Thoracic aorta (tissue), 2 donors: ENCODE results near the gene COLEC11. TPM values are rescaled to one million over a fixed set of nuclear protein-coding genes. Genes with fewer than 3 reads are reported as not detected.
A peak's percentile ranks its signal among the peaks of the same experiment; 100 is the strongest.

ENCODE experiments used
- ATAC-seq: fragments of 150-250 bp; one replicate; pipeline ENCODE4 v1.8.0; 2017; ENCODE audit warnings: low read depth; ENCODE audit not compliant: insufficient number of reproducible peaks, low FRiP score
- DNase-seq: peaks from one replicate; pipeline ENCODE4 v3.0.0-alpha.2; 2020; ENCODE audit warnings: low spot score
- H3K27ac ChIP-seq, 2 donors: fragments of 200-600 bp; sonication (generic); 1 replicate in 1 of 2; 2 replicates in 1 of 2; pipeline ENCODE4 v1.5.1; 2016; ENCODE audit warnings: mild to moderate bottlenecking in 2 of 2, moderate library complexity in 2 of 2
- H3K27me3 ChIP-seq: fragments of 200-600 bp; sonication (generic); replicated peaks from 2 replicates; pipeline ENCODE4 v1.6.0; 2016; ENCODE audit warnings: mild to moderate bottlenecking; ENCODE audit not compliant: insufficient read depth
- H3K36me3 ChIP-seq: fragments of 200-600 bp; sonication (generic); one replicate; pipeline ENCODE4 v1.5.1; 2016
- H3K4me1 ChIP-seq, 2 donors: fragments of 200-600 bp; sonication (generic); 1 replicate in 1 of 2; 2 replicates in 1 of 2; pipeline versions ENCODE4 v1.5.1 to v1.6.0; 2016; ENCODE audit warnings: low read depth in 2 of 2, mild to moderate bottlenecking in 1 of 2; ENCODE audit not compliant: control insufficient read depth in 1 of 2
- H3K4me3 ChIP-seq: fragments of 200-600 bp; sonication (generic); 2 replicates; pipeline ENCODE4 v1.5.1; 2016; ENCODE audit warnings: mild to moderate bottlenecking
- H3K9me3 ChIP-seq: fragments of 200-600 bp; sonication (generic); 2 replicates; pipeline ENCODE4 v1.5.1; 2016
- CTCF ChIP-seq: fragments of 200-600 bp; sonication (generic); IDR thresholded peaks from one replicate; pipeline ENCODE4 v1.5.1; 2019; ENCODE audit warnings: antibody characterized with exemption
- total RNA-seq, 2 donors: library from RNA; depleted of rRNA; stranded (reverse); fragments of >200 nt; gene quantifications; one replicate each; pipeline versions ENCODE4 v1.1.0 to v1.2.3, GENCODE V29; 2016

The COLEC11 gene
- total RNA-seq, result 10 to 100 TPM in 1 of 2 donors, 1 to 10 TPM in 1; 9.4 to 22.5 TPM

- no peak within 1 kb of the TSS for H3K27ac ChIP-seq
- H3K4me1 ChIP-seq, result no peaks in the 10 kb centered on the region
- ATAC-seq, result no peak
- H3K9me3 ChIP-seq, result no peaks in the 10 kb centered on the region
- no peak for DNase-seq
- H3K4me3 ChIP-seq, result peak within 1 kb of the TSS; percentile 44
- no peaks in the 10 kb centered on the region for H3K36me3 ChIP-seq
- H3K27me3 ChIP-seq, result no peaks in the 10 kb centered on the region
- TF ChIP-seq CTCF, result no peak
Observed at GRCh38 chr2:3594493-3595281, at the start of gene COLEC11. TSS of gene COLEC11 (plus strand) at chr2:3595112. CDS start at chr2:3604341, 9,229 bp downstream.

- TF ChIP-seq CTCF, result no peak
- H3K27me3 ChIP-seq, result no peaks in the 10 kb centered on the region
- H3K27ac ChIP-seq, result no peak overlapping the region
- peaks cover 47% of the 10 kb centered on the region for H3K36me3 ChIP-seq
- H3K4me3 ChIP-seq, result no peak overlapping the region
- H3K4me1 ChIP-seq, result no peaks in the 10 kb centered on the region
- ATAC-seq, result no peak
- no peak for DNase-seq
- H3K9me3 ChIP-seq, result no peaks in the 10 kb centered on the region
Observed at GRCh38 chr2:3545788-3546478, 49.0 kb upstream of the COLEC11 start.

GRCh38 chr2:3547915-3548314, 47.0 kb upstream of the COLEC11 start:
- H3K27ac ChIP-seq, result no peak overlapping the region
- DNase-seq (no peak), ATAC-seq (no peak)
- no peaks in the 10 kb centered on the region for H3K9me3 ChIP-seq
- H3K36me3 ChIP-seq, result peaks cover 58% of the 10 kb centered on the region
- no peak overlapping the region for H3K4me3 ChIP-seq
- no peaks in the 10 kb centered on the region for H3K27me3 ChIP-seq
- TF ChIP-seq CTCF, result no peak
- H3K4me1 ChIP-seq, result no peaks in the 10 kb centered on the region

- DNase-seq (no peak), ATAC-seq (no peak)
- TF ChIP-seq CTCF, result no peak
- Histone ChIP-seq H3K27ac (no peak overlapping the region), H3K4me1 (peaks cover 7 to 11% of the 10 kb centered on the region in 2 donors), H3K9me3 (no peaks in the 10 kb centered on the region), H3K36me3 (peaks cover 37% of the 10 kb centered on the region), H3K27me3 (no peaks in the 10 kb centered on the region), H3K4me3 (no peak overlapping the region)
Observed at GRCh38 chr2:3553946-3554345, 41.0 kb upstream of the COLEC11 start.

- no peak for DNase-seq
- peak overlapping the region; percentile 99 for H3K4me3 ChIP-seq
- H3K27me3 ChIP-seq, result no peaks in the 10 kb centered on the region
- peak overlapping the region; percentile 91 to 93 for H3K27ac ChIP-seq
- TF ChIP-seq CTCF, result no peak
- ATAC-seq, result peak; percentile 25
- peaks cover 18% of the 10 kb centered on the region for H3K36me3 ChIP-seq
- H3K9me3 ChIP-seq, result no peaks in the 10 kb centered on the region
- peaks cover 7 to 16% of the 10 kb centered on the region in 2 donors for H3K4me1 ChIP-seq
Observed at GRCh38 chr2:3557639-3558204, 37.2 kb upstream of the COLEC11 start.
